ENCODE measurements around the gene PIP5K1C.

PIP5K1C gene

DNA sequence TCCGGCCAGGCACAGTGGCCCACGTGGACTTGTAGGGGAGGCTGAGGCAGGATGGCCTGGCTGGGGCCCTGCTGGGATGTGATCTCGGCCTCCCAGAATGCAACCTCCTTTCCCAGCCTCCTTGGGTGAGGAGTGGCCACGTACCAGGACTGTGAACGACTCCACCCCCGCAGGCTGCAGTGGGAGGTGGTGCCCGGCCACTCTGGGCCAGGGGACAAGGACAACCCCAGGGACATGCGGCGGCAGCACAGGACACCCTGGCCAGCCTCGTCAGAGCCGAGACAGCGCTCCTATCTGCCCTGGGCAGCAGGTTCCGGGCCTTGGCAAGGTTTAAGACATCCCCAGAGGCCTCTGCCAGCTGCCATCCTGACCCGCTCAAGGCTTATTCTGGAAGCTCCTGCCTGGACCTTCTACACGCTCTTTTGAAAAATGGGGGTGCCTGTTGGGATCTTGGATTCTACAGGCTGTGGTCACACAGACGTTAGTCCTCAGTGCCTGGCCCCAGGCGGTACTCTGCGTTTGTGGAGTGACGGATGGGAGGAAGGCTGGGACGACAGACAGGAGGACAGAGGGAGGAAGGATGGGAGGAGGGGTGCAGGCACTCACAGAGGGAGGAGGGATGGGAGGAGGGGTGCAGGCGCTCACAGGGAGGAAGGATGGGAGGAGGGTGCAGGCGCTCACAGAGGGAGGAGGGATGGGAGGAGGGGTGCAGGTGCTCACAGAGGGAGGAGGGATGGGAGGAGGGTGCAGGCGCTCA is 53.8 kb downstream of the PIP5K1C start:
- Histone ChIP-seq H4K8ac (ENCODE audit: low read length) (no peak overlapping the region), H2BK120ac (ENCODE audit: low read depth, low read length) (no peak overlapping the region), H2BK5ac (ENCODE audit: low read depth, low read length, poor library complexity, severe bottlenecking) (no peak overlapping the region), H3K4me2 (ENCODE audit: low read length, poor library complexity, severe bottlenecking) (no peak overlapping the region), H3K9ac (ENCODE audit: low read length) (no peak overlapping the region), H3K23ac (ENCODE audit: low read length in 2 of 2) (no peak overlapping the region), H3K36me3 (ENCODE audit: control insufficient read depth in 1 of 2, insufficient read depth in 2 of 2, low read depth in 1 of 2, low read length in 2 of 2) (peaks cover 52 to 93% of the 10 kb centered on the region in 2 experiments), H3K14ac (ENCODE audit: low read length in 2 of 2) (no peak overlapping the region), H2AFZ (ENCODE audit: low read depth, low read length) (no peak overlapping the region), H3K27me3 (ENCODE audit: control insufficient read depth in 1 of 2, insufficient read depth in 1 of 2, low read length in 2 of 2) (no peaks in the 10 kb centered on the region), H3K9me3 (ENCODE audit: control insufficient read depth, low read length) (no peaks in the 10 kb centered on the region), H2BK15ac (ENCODE audit: low read depth, poor library complexity, severe bottlenecking) (no peak overlapping the region), H3K79me1 (replicated peaks; ENCODE audit: low read length, poor library complexity, severe bottlenecking) (peaks cover 65% of the 10 kb centered on the region), H3K4me1 (ENCODE audit: control insufficient read depth, insufficient read depth, low read depth, low read length) (peaks cover 5% of the 10 kb centered on the region), H2BK12ac (ENCODE audit: low read length in 2 of 2) (no peak overlapping the region), H4K91ac (ENCODE audit: low read length) (no peak overlapping the region), H3K4me3 (ENCODE audit: insufficient read depth in 1 of 2, low read depth in 1 of 2, low read length in 2 of 2) (no peak overlapping the region), H3K18ac (ENCODE audit: low read depth in 1 of 2, low read length in 2 of 2) (no peak overlapping the region), H3K27ac (ENCODE audit: low read length, poor library complexity, severe bottlenecking) (no peak overlapping the region), H3K4ac (ENCODE audit: low read depth in 1 of 2, low read length in 2 of 2) (no peak overlapping the region), H2AK5ac (ENCODE audit: low read length, severe bottlenecking) (no peak overlapping the region)
- WGBS: 95% methylated on average over 23 of the region's 23 CpGs
- DNase-seq: no peak

DNA sequence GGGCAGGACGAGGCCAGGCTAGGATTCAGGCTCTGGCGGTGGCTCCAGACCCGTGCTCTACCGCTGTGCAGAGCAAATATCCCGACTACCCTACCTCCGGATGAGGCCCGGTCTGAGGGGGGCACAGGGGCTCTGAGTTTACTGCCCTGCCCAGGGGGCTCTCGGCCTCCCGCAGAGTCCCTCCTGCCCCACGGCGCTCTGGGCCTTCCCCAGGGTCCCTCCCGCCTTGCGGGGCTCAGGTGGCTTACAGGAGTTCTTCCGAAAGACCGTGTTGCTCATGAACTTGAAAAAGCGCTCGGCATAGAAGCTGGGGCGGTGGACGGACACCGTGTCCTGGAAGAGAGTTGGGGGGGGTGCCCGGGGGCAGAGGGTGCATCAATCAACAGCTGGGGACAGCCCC is 54.5 kb downstream of the PIP5K1C start:
- Histone ChIP-seq H2AFZ (ENCODE audit: low read depth, low read length) (no peak overlapping the region), H3K4me3 (ENCODE audit: insufficient read depth in 1 of 2, low read depth in 1 of 2, low read length in 2 of 2) (no peak overlapping the region), H3K9me3 (ENCODE audit: control insufficient read depth, low read length) (no peaks in the 10 kb centered on the region), H3K36me3 (ENCODE audit: control insufficient read depth in 1 of 2, insufficient read depth in 2 of 2, low read depth in 1 of 2, low read length in 2 of 2) (peaks cover 49 to 93% of the 10 kb centered on the region in 2 experiments), H4K8ac (ENCODE audit: low read length) (no peak overlapping the region), H3K4me2 (ENCODE audit: low read length, poor library complexity, severe bottlenecking) (no peak overlapping the region), H4K91ac (ENCODE audit: low read length) (no peak overlapping the region), H2BK5ac (ENCODE audit: low read depth, low read length, poor library complexity, severe bottlenecking) (no peak overlapping the region), H2BK120ac (ENCODE audit: low read depth, low read length) (no peak overlapping the region), H3K27ac (ENCODE audit: low read length, poor library complexity, severe bottlenecking) (no peak overlapping the region), H3K4ac (ENCODE audit: low read depth in 1 of 2, low read length in 2 of 2) (no peak overlapping the region), H3K27me3 (ENCODE audit: control insufficient read depth in 1 of 2, insufficient read depth in 1 of 2, low read length in 2 of 2) (no peaks in the 10 kb centered on the region), H3K23ac (ENCODE audit: low read length in 2 of 2) (no peak overlapping the region), H3K4me1 (ENCODE audit: control insufficient read depth, insufficient read depth, low read depth, low read length) (peaks cover 5% of the 10 kb centered on the region), H2AK5ac (ENCODE audit: low read length, severe bottlenecking) (no peak overlapping the region), H3K18ac (ENCODE audit: low read depth in 1 of 2, low read length in 2 of 2) (no peak overlapping the region), H3K14ac (ENCODE audit: low read length in 2 of 2) (no peak overlapping the region), H3K9ac (ENCODE audit: low read length) (no peak overlapping the region), H2BK15ac (ENCODE audit: low read depth, poor library complexity, severe bottlenecking) (no peak overlapping the region), H2BK12ac (ENCODE audit: low read length in 2 of 2) (no peak overlapping the region), H3K79me1 (replicated peaks; ENCODE audit: low read length, poor library complexity, severe bottlenecking) (peaks cover 62% of the 10 kb centered on the region)
- no peak for DNase-seq
- 93% methylated on average over 21 of the region's 21 CpGs for WGBS

DNA sequence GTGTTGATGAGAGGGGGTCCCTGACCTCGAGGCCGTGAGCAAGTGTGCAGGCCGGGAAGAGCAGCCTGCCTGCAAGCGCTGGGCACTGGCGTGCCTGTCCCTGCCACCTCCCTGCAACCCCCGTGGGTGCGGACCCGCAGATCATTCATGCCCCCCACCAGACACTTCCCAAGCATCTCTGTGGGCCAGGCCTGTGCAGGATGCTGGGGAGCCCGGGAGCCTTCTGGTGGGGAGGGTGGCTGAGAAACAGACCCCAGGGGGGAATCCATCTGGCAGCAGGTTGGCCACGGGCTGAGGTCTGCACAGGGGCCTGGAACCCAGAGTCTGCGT is 55.2 kb downstream of the PIP5K1C start:
- Histone ChIP-seq H3K79me1 (replicated peaks; ENCODE audit: low read length, poor library complexity, severe bottlenecking) (peaks cover 56% of the 10 kb centered on the region), H2BK12ac (ENCODE audit: low read length in 2 of 2) (no peak overlapping the region), H4K91ac (ENCODE audit: low read length) (no peak overlapping the region), H3K9ac (ENCODE audit: low read length) (no peak overlapping the region), H2AFZ (ENCODE audit: low read depth, low read length) (no peak overlapping the region), H3K18ac (ENCODE audit: low read depth in 1 of 2, low read length in 2 of 2) (no peak overlapping the region), H2BK120ac (ENCODE audit: low read depth, low read length) (no peak overlapping the region), H2AK5ac (ENCODE audit: low read length, severe bottlenecking) (no peak overlapping the region), H3K4me3 (ENCODE audit: insufficient read depth in 1 of 2, low read depth in 1 of 2, low read length in 2 of 2) (no peak overlapping the region), H3K9me3 (ENCODE audit: control insufficient read depth, low read length) (no peaks in the 10 kb centered on the region), H3K4me2 (ENCODE audit: low read length, poor library complexity, severe bottlenecking) (no peak overlapping the region), H4K8ac (ENCODE audit: low read length) (no peak overlapping the region), H3K27ac (ENCODE audit: low read length, poor library complexity, severe bottlenecking) (no peak overlapping the region), H3K27me3 (ENCODE audit: control insufficient read depth in 1 of 2, insufficient read depth in 1 of 2, low read length in 2 of 2) (no peaks in the 10 kb centered on the region), H3K36me3 (ENCODE audit: control insufficient read depth in 1 of 2, insufficient read depth in 2 of 2, low read depth in 1 of 2, low read length in 2 of 2) (peaks cover 43 to 88% of the 10 kb centered on the region in 2 experiments), H3K4me1 (ENCODE audit: control insufficient read depth, insufficient read depth, low read depth, low read length) (peaks cover 5% of the 10 kb centered on the region), H2BK5ac (ENCODE audit: low read depth, low read length, poor library complexity, severe bottlenecking) (no peak overlapping the region), H3K4ac (ENCODE audit: low read depth in 1 of 2, low read length in 2 of 2) (no peak overlapping the region), H3K14ac (ENCODE audit: low read length in 2 of 2) (no peak overlapping the region), H3K23ac (ENCODE audit: low read length in 2 of 2) (no peak overlapping the region), H2BK15ac (ENCODE audit: low read depth, poor library complexity, severe bottlenecking) (no peak overlapping the region)
- 95% methylated on average over 11 of the region's 11 CpGs for WGBS
- no peak for DNase-seq

DNA sequence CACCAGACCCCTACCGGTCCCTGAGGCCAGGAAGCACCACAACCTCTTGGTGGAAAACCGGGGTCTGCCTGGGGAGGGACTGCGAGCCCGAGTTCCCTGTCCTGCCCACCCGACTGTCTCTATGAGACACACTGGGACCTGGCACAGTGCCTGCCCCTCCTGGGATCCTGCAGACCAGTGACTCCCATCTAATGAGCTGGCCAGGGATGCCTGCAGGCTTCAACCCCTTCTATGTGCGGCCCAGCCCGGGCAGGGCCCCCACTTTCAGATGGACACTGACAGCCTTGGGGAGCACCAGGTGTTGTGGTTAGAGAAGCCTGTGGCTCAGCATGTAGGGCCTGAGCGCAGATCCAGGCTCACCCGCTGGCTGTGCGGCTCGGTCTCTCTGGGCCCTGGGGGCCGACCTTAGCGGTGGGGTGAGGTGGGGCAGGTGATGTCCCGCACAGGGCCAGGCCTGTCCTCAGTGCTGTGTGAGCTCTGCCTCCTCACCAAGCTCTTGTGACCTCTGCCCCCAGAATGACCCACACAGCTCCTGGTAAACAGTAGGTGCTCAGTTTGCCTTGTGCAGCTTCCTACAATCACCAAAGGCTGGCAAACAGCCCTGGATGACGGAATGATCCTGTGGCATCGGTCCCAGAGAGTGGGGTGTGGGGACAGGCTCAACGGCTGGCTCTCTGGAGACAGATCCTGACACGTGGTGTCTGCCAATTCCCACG is 55.8 kb downstream of the PIP5K1C start:
- no peak overlapping the region for H3K4me2 ChIP-seq (ENCODE audit: low read length, poor library complexity, severe bottlenecking)
- no peaks in the 10 kb centered on the region for H3K27me3 ChIP-seq (ENCODE audit: control insufficient read depth in 1 of 2, insufficient read depth in 1 of 2, low read length in 2 of 2)
- H2AFZ ChIP-seq (ENCODE audit: low read depth, low read length): no peak overlapping the region
- H3K9ac ChIP-seq (ENCODE audit: low read length): no peak overlapping the region
- DNase-seq: no peak
- H4K8ac ChIP-seq (ENCODE audit: low read length): no peak overlapping the region
- WGBS: 93% methylated on average over 19 of the region's 19 CpGs
- H3K4ac ChIP-seq (ENCODE audit: low read depth in 1 of 2, low read length in 2 of 2): no peak overlapping the region
- no peak overlapping the region for H3K23ac ChIP-seq (ENCODE audit: low read length in 2 of 2)
- H3K18ac ChIP-seq (ENCODE audit: low read depth in 1 of 2, low read length in 2 of 2): no peak overlapping the region
- no peak overlapping the region for H2BK12ac ChIP-seq (ENCODE audit: low read length in 2 of 2)
- peaks cover 56% of the 10 kb centered on the region for H3K79me1 ChIP-seq (replicated peaks; ENCODE audit: low read length, poor library complexity, severe bottlenecking)
- no peak overlapping the region for H2BK5ac ChIP-seq (ENCODE audit: low read depth, low read length, poor library complexity, severe bottlenecking)
- peaks cover 48 to 88% of the 10 kb centered on the region in 2 experiments for H3K36me3 ChIP-seq (ENCODE audit: control insufficient read depth in 1 of 2, insufficient read depth in 2 of 2, low read depth in 1 of 2, low read length in 2 of 2)
- H3K9me3 ChIP-seq (ENCODE audit: control insufficient read depth, low read length): no peaks in the 10 kb centered on the region
- no peak overlapping the region for H2BK15ac ChIP-seq (ENCODE audit: low read depth, poor library complexity, severe bottlenecking)
- H2AK5ac ChIP-seq (ENCODE audit: low read length, severe bottlenecking): no peak overlapping the region
- no peak overlapping the region for H3K27ac ChIP-seq (ENCODE audit: low read length, poor library complexity, severe bottlenecking)
- H3K4me3 ChIP-seq (ENCODE audit: insufficient read depth in 1 of 2, low read depth in 1 of 2, low read length in 2 of 2): no peak overlapping the region
- peaks cover 5% of the 10 kb centered on the region for H3K4me1 ChIP-seq (ENCODE audit: control insufficient read depth, insufficient read depth, low read depth, low read length)
- no peak overlapping the region for H3K14ac ChIP-seq (ENCODE audit: low read length in 2 of 2)
- no peak overlapping the region for H2BK120ac ChIP-seq (ENCODE audit: low read depth, low read length)
- H4K91ac ChIP-seq (ENCODE audit: low read length): no peak overlapping the region

All from mesenchymal stem cell (in vitro differentiated cells and primary cell).